Metanephros (tissue), 2 donors: ENCODE measurements around the gene SULT4A1. TPM values are rescaled to one million over a fixed set of nuclear protein-coding genes. Genes with fewer than 3 reads are reported as not detected.

Experiments
- small RNA-seq: library from RNA; depleted of rRNA; stranded (forward); fragments of <200 nt; gene quantifications from one replicate; pipeline ENCODE3, GENCODE V24; 2014; ENCODE audit warnings: low replicate concordance
- total RNA-seq: library from RNA; depleted of rRNA; stranded (reverse); fragments of >200 nt; gene quantifications from one replicate; pipeline ENCODE4 v1.2.3, GENCODE V29; 2014

Gene SULT4A1, protein sequence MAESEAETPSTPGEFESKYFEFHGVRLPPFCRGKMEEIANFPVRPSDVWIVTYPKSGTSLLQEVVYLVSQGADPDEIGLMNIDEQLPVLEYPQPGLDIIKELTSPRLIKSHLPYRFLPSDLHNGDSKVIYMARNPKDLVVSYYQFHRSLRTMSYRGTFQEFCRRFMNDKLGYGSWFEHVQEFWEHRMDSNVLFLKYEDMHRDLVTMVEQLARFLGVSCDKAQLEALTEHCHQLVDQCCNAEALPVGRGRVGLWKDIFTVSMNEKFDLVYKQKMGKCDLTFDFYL
- 1.8 TPM for total RNA-seq

DNA sequence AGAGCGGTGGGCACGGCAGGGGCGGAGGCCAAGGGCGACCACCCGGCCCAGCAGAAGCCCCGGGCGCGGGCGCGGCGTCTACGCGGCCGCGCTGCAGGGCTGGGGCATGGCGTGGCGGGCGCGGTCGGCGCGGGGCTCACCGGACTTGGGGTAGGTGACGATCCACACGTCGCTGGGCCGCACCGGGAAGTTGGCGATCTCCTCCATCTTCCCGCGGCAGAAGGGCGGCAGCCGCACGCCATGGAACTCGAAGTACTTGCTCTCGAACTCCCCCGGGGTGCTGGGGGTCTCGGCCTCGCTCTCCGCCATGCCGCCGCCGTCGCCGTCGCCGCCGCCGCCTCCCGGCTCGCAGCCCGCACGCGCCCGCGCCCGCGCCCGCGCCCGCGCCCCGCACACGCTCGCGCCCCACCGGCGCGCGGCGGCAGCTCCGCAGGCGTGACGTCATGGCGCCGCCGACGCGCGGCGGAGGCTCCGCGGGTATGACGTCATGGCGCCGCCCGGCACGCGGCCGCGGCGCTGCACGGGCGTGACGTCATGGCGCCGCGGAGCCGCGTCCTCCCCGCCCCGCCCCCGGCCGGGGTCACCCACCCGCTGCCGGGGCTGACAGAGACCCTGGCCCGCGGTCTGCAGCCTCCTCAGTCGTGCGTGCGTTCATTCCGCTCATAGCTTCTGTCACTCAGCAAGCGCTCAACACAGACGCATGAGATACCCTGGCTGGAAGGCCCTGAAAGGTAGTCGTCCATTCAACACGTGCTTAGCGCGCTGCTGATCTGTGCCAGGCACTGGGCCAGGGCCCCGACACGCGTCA lies at the start of gene SULT4A1:
SULT4A1 (minus strand) TSS at position 440 of the 808 bp plus-strand sequence; CDS start at position 309, 131 bp downstream.

DNA sequence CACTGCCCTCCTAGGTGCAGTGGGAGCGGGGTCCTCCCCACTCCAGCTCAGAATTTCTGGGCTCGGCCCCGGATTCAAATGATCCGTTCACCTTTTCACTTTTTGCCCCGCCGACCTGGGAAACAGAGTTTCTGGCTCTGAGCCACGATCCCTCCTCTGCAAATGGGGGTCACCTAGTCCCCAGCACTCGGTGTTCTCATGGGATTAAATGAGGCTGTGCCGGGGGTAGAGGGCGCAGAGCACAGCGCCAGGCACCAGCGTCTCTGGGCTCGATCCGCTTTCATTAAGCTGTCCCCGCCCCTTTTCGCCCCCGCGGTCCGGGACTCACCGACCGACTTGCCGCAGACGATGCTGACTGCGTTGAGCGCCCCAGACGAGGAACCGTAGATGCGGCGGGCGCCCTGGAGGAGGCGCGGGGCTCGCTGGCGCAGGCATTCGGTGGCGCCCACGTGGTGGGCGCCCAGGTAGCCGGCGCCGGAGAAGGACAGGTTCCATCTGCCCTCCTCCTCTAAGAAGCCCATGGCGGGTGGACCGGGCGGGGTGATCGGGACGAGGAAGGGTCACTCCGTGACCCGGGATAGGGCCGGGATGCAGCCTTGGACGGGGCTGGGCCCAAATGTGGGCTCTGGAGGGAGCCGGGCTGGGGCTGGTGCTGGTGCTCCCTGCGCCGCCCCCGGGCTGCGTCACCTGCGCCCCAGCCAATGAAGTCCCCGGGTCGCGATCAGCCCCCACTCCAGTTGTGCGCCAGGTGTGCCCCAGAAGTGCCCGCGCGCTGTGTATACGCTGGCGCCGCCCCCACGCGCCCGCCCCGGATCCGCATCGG lies 29.3 kb upstream of the SULT4A1 start, which contains the start of gene PNPLA5:
PNPLA5 (minus strand) TSS at position 654 of the 823 bp plus-strand sequence; CDS start at position 521, 133 bp downstream.

DNA sequence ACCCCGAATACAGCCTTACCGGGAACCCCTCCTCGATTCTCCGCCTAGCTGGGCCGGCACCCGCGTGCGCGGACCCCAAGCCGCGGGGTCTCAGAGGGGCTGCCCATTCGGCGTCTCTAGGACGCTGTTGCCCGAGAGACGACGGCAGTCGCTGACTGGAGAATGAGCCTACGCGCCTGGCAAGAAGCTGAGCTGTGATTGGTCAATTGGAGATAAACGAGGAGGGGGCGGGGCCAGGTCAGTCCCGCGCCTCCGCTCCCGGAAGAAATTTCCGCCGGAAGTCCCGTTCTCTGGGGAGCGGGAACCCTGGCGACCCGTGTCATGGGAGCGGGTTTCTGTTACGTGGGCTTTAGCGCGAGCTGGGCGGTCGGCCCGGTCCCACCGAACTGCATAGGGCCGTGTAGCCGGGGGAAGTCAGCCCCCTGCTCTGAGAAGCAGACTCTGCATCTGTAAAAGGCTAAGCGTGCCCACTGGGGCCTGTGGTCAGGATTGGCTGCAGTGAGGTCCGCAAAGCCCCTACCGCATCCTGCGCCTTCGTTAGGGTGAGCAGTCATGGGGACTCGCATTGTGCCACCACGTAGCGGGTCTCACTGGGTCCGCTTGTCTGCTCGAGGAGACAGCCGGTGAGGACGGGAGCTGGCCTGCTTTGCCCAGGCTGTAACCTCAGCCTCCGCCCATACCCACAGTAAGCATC lies 50.0 kb downstream of the SULT4A1 start, which contains the start of gene EFCAB6:
EFCAB6 (minus strand) TSS at position 157 of the 694 bp plus-strand sequence. CDS start 29,987 bp downstream, outside the sequence.

Small RNA genes lying within 50 kb of the gene (small RNA-seq; reads per million reads assigned to genes)
- not detected for gene HMGN2P9

Other genes with a start within 250 kb of the SULT4A1 start
- gene EFCAB6, start 50.2 kb downstream of the SULT4A1 start, total RNA-seq, result 10.7 TPM
- not detected for gene PNPLA5, start 29.5 kb upstream of the SULT4A1 start, total RNA-seq
- gene PNPLA3, start 61.3 kb upstream of the SULT4A1 start, total RNA-seq, result 1.3 TPM
- 44.5 TPM for gene SAMM50, start 92.9 kb upstream of the SULT4A1 start, total RNA-seq
- 36.4 TPM for gene PARVB, start 161.8 kb upstream of the SULT4A1 start, total RNA-seq